NCI-H460 (cell line): ENCODE data around the gene RCN1. TPM values are rescaled to one million over a fixed set of nuclear protein-coding genes. Genes with fewer than 3 reads are reported as not detected.
A peak's percentile ranks its signal among the peaks of the same experiment; 100 is the strongest.
"Not testable (repeated sequence)": the region's sequence is repeated elsewhere in the genome, so short reads cannot be mapped to it uniquely, and the experiment has no call there.

ENCODE experiments used
- DNase-seq: peaks from one replicate; pipeline ENCODE4 v3.0.0-alpha.2; 2016; ENCODE audit warnings: low read depth; ENCODE audit errors: extremely low read depth
- total RNA-seq: library from RNA; depleted of rRNA; stranded (reverse); fragments of >200 nt; shearing (Covaris generic); gene quantifications from 2 replicates; pipeline ENCODE4 v1.2.3, GENCODE V29; 2014

Gene RCN1
- total RNA-seq, 1 experiment from 2014 or later: 132 TPM

- no peak for DNase-seq
Measured at GRCh38 chr11:32073644-32074026, 17.2 kb upstream of the RCN1 start.

DNA sequence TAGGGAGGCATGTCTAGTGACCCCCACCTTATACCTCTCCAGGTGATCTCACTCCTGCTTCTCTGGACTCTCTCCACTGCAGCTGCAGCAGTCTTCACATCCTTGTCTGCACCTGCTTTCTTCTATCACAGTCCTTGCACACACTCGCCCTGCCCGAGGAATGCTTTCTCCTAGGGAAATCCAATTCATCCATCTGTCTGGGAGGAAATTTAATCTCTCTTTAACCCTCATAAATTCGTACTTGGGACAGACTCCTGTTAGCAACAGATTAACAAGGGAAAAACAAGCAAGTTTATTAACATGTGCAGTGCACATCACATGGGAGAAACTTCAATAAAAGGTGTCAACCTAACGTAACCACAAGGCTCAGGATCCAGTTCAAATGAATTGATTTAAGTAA is 11.3 kb upstream of the RCN1 start:
- DNase-seq: no peak

- DNase-seq: no peak
Measured at GRCh38 chr11:32080361-32080980, 10.4 kb upstream of the RCN1 start.

GRCh38 chr11:32081129-32081641 is 9.7 kb upstream of the RCN1 start:
- no peak for DNase-seq

DNA sequence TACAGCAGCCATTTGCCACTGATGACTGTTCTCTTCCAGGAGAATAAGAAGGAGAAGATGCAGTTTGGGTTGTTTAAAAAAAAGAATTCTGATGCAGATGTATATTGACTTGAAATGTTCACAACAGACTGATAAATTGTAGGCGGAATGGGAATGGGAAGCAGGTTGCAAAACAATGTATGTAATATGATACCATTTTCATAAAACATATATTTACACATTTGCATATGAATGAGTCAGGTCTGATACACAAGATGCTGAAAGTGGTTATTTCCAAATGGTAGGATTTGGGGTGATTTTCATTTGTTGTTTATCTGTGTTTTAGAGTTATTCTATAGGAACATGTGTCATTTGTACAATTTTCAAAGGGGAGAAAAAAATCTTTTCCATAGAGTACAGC is 9.0 kb upstream of the RCN1 start:
- no peak for DNase-seq

DNA sequence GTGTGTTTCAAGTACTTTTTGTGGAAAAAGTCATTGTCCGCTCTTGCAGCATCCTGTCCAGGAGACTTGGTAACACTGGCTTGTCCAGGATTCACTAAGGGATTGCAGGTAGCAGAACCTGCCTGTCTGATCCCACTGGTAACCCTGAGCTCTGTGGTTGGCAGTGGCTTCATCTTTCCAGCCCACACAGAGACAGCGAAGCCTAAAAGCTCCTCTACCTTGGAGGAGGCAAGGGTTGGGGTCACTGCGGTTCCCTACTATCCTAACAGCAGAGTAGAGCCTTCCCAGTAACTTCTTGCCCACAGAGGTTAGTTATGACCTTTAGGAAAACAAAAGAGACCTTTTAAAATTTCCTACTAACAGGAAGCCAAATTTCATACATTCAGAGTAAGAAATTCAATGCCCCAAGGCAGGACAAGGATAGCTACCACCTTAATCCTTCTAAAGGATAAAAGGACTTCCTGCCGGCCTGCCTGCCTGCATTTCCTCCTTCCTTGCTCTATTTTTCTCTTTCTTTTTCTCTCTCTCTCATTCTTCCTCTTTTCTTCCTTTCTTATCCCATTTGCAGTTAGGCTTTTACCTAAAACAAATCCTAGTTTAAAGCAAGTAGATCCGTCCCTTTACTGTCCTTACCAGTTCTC is 8.4 kb upstream of the RCN1 start:
- DNase-seq: no peak

- DNase-seq: no peak
Measured at GRCh38 chr11:32087597-32087996, 3.3 kb upstream of the RCN1 start.

DNA sequence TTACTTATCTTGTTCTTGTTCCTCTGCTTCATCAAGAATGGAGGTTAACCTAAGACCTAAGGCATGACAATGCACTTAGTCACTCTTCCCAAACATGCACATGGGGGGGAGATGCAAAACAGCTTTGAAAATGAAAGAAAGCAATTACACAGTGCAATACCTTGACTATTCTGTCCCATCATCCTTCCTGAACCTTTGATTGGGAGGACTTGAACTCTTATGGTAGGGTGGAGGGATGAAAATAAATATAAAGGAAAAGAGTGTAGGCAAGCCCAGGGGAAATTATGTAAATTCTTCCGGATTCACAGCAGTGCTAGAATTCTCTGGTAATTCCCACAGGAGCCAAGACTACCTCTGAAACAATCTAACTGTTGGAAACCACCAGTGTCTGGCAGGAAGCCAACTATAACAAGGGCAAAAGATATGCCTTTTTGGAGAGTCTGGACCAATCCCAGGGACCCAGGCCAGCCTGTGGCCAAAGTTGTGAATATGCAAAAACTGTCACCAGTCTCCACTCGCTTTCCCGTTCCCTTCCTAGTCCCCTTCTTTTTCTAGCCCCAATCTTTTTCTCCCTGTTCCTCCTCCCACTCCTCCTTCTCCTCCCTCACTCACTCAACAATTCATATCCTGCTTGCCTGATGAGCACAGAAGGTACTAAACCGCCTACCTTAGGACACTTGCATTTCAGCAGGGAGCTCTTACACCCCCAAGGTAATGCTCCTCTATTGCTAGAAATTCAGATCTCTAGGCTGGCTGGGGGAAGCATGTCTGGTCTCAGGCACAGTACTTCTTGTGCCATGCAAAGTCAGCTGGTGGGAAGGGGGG is 2.5 kb upstream of the RCN1 start:
- DNase-seq: peak; percentile 43

DNA sequence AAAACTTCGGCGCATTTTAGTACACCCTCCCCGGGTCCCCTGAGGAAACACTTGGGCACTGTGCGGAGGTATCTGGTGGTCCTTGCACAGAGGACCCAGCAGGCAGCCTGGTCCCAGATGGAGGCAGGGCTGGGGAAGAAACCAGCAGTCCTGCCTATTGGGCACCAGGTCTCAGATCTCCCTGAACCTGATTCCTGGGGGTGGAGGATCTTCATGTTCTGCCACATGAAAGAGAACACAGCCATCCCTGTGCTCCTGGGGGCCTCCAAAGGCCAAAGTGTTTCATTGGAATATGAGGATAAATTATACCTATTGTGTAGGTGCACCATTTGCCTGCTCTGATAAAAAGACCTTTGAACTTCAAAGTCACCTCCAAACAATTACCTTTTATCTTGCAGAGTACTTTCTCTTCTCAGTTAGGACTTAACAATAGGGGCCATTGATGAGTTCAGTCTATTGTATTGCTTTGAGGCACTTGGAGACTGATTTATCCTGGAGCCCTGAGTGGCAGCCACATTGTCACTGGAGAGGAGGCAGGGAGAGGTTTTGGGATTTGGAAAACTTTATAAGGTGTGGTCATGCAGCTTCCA is 1.8 kb downstream of the RCN1 start:
- DNase-seq: no peak

GRCh38 chr11:32094923-32095322 is 4.0 kb downstream of the RCN1 start:
- DNase-seq: no peak

GRCh38 chr11:32098142-32098903 is 7.4 kb downstream of the RCN1 start:
- DNase-seq: no peak

GRCh38 chr11:32099516-32099915 is 8.6 kb downstream of the RCN1 start:
- no peak for DNase-seq

- no peak for DNase-seq
Measured at GRCh38 chr11:32100495-32100894, 9.6 kb downstream of the RCN1 start.

- DNase-seq: no peak
Measured at GRCh38 chr11:32101791-32102190, 10.9 kb downstream of the RCN1 start.

DNA sequence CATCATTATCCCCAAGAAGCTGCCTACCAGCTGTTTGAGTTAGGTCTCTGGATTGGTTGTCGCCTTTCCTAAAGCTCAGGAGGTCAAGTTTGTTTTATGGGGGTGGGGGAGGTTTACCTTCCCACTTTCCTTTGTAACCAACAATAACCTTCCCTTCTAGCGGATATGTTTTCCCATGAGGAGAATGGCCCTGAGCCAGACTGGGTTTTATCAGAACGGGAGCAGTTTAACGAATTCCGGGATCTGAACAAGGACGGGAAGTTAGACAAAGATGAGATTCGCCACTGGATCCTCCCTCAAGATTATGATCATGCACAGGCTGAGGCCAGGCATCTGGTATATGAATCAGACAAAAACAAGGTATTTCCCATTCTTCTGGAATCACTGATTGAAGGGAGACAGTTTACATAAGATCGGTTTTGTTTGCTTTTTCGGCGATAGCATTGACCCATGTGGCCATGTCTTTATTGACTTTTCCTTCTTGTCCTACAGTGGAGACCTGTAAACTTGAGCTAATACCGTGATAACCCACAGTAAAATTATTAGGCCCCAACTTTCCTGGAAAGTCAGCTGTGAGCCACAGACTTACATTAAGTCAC is 12.3 kb downstream of the RCN1 start:
- not testable (repeated sequence) for DNase-seq

DNA sequence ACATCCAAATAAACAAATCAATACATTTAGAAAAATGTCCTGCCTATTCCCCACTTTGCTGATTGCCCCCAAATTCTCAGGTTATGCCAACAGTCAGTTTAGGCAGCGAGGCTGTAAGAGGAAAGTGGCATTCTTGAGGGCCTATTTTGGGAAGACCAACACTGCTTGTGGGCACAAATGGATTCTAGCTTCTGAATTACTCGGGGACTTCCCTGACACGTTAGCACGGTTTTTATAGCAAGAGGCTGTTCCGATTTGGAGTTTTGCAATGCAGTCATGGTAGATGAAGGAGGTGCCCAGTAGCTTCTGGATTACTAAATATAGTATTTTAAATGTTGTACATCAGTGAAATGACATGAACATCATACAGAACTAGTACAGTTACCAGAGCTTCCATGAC is 13.1 kb downstream of the RCN1 start:
- DNase-seq: no peak

DNA sequence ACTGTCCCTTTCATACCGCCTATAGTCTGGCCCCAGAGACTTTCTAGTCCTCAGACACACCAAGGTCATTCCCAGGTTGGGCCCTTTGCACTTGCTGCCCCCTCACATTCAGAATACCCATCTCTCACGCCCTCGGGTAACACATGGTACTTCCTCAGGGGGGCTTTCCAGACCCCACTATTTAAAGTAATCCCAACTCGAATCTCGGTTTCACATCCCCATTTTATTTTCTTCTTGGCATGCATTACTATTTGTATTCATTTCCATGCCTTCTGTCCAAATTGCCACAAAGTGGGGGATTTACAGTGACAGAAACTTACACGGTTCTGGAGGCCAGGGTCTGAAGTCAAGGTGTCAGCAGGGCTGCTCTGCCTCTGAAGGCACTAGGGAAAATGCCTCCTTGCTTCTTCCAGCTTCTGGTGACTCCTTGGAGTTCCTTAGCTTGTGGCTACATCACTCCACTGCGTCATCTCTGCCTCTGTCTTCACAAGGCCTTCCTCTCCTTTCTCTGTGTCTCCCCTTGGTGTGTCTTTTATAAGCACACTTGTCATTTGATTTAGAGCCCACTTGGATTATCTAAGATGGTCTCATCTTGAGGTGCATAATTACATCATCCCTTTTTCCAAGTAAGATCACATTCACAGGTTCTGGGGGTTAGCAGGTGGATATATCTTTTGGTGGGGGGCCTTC is 15.1 kb downstream of the RCN1 start:
- no peak for DNase-seq

GRCh38 chr11:32107647-32108046 is 16.8 kb downstream of the RCN1 start:
- DNase-seq: no peak

GRCh38 chr11:32108576-32108975 is 17.7 kb downstream of the RCN1 start:
- no peak for DNase-seq

DNA sequence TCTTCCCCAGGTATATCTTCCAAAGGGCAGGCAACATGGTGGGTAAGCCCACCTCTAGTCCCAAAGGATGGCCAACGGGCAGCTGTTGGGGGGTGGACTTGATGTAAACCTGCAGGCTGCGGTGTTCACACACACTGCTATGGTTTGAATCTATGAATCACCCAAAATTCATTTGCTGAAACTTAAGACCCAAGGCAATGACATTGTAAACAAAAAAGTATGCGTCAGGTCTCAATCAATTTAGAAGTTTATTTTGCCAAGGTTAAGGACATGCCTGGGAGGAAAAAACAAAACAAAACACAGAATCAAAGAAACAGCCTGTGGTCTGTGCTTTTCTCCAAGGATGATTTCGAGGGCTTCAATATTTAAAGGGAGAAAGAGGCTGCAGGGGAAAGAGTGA is 18.3 kb downstream of the RCN1 start:
- no peak for DNase-seq
